Upper lobe of left lung (tissue), 6 donors: Measurements from ENCODE around the gene REEP6. TPM values are rescaled to one million over a fixed set of nuclear protein-coding genes. Genes with fewer than 3 reads are reported as not detected.

ENCODE experiments used
- ATAC-seq, 2 donors: fragments of 200-7000 bp; cut with Tn5 transposase; one replicate each; pipeline ENCODE4 v1.9.1; 2022; ENCODE audit warnings: mild to moderate bottlenecking in 2 of 2, moderate library complexity in 2 of 2; ENCODE audit not compliant: low FRiP score in 2 of 2
- DNase-seq, 2 donors: peaks; one replicate each; pipeline ENCODE4 v3.0.0-alpha.2; 2019 to 2020
- H3K27ac ChIP-seq, 4 donors: fragments of 200-600 bp; sonication (generic); one replicate each; pipeline ENCODE4 v1.5.1; 2016 to 2019
- H3K27me3 ChIP-seq, 4 donors: fragments of 200-600 bp; sonication (generic); one replicate each; pipeline ENCODE4 v1.5.1; 2017 to 2019
- H3K36me3 ChIP-seq, 4 donors: fragments of 200-600 bp; sonication (generic); one replicate each; pipeline ENCODE4 v1.5.1; 2016 to 2019
- H3K4me1 ChIP-seq, 4 donors: fragments of 200-600 bp; sonication (generic); one replicate each; pipeline ENCODE4 v1.5.1; 2018 to 2019
- H3K4me3 ChIP-seq, 4 donors: fragments of 200-600 bp; sonication (generic); one replicate each; pipeline ENCODE4 v1.5.1; 2017 to 2019; ENCODE audit warnings: mild to moderate bottlenecking in 2 of 4, moderate library complexity in 1 of 4
- H3K9me3 ChIP-seq, 4 donors: fragments of 200-600 bp; sonication (generic); one replicate each; pipeline ENCODE4 v1.5.1; 2018 to 2019
- EP300 ChIP-seq, 4 donors: sonication (generic); formaldehyde crosslinking; IDR thresholded peaks; one replicate each; pipeline ENCODE4 v1.5.1; 2017; ENCODE audit warnings: antibody characterized with exemption in 4 of 4, control low read depth in 2 of 4
- POLR2A ChIP-seq, 4 donors: fragments of 450-650 bp; IDR thresholded peaks; one replicate each; pipeline ENCODE4 v1.5.1; 2016 to 2017; ENCODE audit warnings: antibody characterized with exemption in 4 of 4, mild to moderate bottlenecking in 2 of 4
- POLR2AphosphoS5 ChIP-seq, 2 donors: sonication (generic); formaldehyde crosslinking; IDR thresholded peaks; one replicate each; pipeline ENCODE4 v1.5.1; 2017; ENCODE audit warnings: antibody characterized with exemption in 2 of 2
- WGBS, 2 donors: methylation state at CpG; one replicate each; pipeline ENCODE4 v1.1.5; 2017 to 2018; 5-methylcytosine and 5-hydroxymethylcytosine counted together
- total RNA-seq, 6 donors: library from RNA; depleted of rRNA in 4 of 6; stranded (reverse); fragments of >200 nt in 4 of 6; gene quantifications; one replicate each; pipeline versions ENCODE4 v1.1.0 to v1.2.1, GENCODE V29; 2016 to 2021
- TF ChIP-seq, protein P1 (sequence below), 6 experiments: fragments of 450-650 bp in 4 of 6; fragments of 200-600 bp in 2 of 6; sonication (generic) in 2 of 6; IDR thresholded peaks; one replicate each; pipeline ENCODE4 v1.5.1; 2016 to 2019; ENCODE audit warnings: antibody characterized with exemption in 6 of 6
- donor health status: DM: no; HTN: no; CAD: no; lungs with moderate emphysema.
- donor health status: DM: no; HTN: yes; CAD: no; lungs with severe emphysema.

Gene REEP6
- total RNA-seq, 6 donors from 2014 or later = 2.0 to 7.8 (median 3.1) TPM

DNA sequence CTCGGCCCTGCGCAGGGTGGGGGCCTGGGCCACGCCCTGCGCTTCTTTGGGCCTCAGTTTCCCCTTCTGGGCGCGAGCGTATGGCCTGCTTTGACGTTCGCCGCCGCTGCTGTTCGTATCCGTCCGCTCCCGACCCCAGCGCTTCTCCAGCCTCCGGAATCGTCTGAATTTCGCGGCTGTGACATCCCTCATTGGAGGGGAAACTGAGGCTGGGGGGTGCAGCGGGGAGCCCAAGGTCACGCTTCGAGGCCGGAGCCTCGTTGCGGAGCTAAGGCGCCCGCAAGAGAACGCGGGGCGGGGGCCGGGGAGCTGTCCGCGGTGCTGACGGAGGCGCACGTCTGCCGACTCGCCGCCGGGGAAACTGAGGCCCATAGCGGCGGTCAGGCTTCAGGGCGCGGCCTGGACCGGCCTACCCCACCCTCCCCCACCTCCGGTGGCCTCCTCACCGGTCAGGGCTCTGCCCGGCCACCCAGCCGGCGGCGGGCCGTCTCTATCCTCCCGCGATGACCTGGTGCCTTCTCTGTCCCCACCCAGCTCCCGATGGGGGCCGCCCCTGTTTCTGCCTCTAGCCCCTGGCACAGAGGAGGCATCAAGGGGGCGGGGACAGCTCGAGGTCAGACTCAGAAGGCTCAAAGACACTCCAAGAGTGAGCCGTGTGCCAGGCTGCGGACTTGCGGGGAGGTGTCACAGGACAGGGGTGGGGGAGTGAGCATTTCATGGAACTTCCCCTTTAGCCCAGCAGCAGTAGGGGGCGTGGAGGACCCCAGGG is 44.1 kb upstream of the REEP6 start:
- H3K9me3 ChIP-seq = no peaks in the 10 kb centered on the region
- ATAC-seq = no peak
- 3 to 10% methylated on average over 14 to 42 of the region's 63 CpGs for WGBS, 2 donors
- DNase-seq = peak in 1 of 2 donors; percentile 89
- H3K36me3 ChIP-seq = peaks cover 0 to 12% (median 9%) of the 10 kb centered on the region in 4 donors
- H3K27ac ChIP-seq = no peak overlapping the region
- H3K4me1 ChIP-seq = peaks cover 22 to 36% (median 26%) of the 10 kb centered on the region in 4 donors
- H3K27me3 ChIP-seq = peaks cover 3 to 61% (median 42%) of the 10 kb centered on the region in 4 donors
- no peak for TF ChIP-seq EP300 (IDR thresholded peaks at IDR 0.05)
- TF ChIP-seq, protein P1, sequence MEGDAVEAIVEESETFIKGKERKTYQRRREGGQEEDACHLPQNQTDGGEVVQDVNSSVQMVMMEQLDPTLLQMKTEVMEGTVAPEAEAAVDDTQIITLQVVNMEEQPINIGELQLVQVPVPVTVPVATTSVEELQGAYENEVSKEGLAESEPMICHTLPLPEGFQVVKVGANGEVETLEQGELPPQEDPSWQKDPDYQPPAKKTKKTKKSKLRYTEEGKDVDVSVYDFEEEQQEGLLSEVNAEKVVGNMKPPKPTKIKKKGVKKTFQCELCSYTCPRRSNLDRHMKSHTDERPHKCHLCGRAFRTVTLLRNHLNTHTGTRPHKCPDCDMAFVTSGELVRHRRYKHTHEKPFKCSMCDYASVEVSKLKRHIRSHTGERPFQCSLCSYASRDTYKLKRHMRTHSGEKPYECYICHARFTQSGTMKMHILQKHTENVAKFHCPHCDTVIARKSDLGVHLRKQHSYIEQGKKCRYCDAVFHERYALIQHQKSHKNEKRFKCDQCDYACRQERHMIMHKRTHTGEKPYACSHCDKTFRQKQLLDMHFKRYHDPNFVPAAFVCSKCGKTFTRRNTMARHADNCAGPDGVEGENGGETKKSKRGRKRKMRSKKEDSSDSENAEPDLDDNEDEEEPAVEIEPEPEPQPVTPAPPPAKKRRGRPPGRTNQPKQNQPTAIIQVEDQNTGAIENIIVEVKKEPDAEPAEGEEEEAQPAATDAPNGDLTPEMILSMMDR (IDR thresholded peaks at IDR 0.05) = no peak
- no peak for TF ChIP-seq POLR2AphosphoS5 (IDR thresholded peaks at IDR 0.05)
- TF ChIP-seq POLR2A (IDR thresholded peaks at IDR 0.05) = no peak
- peak overlapping the region in 1 of 4 donors; percentile 50 for H3K4me3 ChIP-seq

DNA sequence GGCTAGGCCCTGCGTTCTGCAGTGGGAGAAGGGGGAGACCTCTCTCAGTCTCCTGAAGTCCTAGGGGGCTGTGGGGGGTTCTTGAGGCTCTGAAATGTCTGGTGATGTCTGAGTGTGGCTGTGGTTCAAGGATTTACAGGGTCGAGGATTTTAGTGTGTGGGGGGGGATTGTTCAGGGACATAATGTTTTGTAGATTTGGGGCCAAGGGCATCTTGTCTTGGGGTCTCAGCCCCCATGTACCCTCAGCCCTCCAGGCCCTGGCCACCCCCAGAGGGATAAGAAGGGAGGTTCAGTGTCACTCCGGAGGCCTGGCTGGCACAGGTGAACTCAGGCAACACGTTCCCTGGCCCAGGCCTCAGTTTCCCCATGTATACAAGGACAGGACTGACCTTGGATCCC is 43.5 kb upstream of the REEP6 start:
- Histone ChIP-seq H3K4me1 (peaks cover 22 to 36% (median 26%) of the 10 kb centered on the region in 4 donors), H3K27me3 (peaks cover 3 to 67% (median 48%) of the 10 kb centered on the region in 4 donors), H3K9me3 (no peaks in the 10 kb centered on the region), H3K36me3 (peaks cover 0 to 6% (median 4%) of the 10 kb centered on the region in 4 donors), H3K4me3 (no peak overlapping the region), H3K27ac (no peak overlapping the region)
- ATAC-seq (no peak), DNase-seq (no peak)
- TF ChIP-seq EP300 (IDR thresholded peaks at IDR 0.05) (no peak), POLR2AphosphoS5 (IDR thresholded peaks at IDR 0.05) (no peak), POLR2A (IDR thresholded peaks at IDR 0.05) (no peak)
- TF ChIP-seq, protein P1 (IDR thresholded peaks at IDR 0.05) = no peak
- 12 to 23% methylated on average over 3 to 4 of the region's 4 CpGs for WGBS, 2 donors

DNA sequence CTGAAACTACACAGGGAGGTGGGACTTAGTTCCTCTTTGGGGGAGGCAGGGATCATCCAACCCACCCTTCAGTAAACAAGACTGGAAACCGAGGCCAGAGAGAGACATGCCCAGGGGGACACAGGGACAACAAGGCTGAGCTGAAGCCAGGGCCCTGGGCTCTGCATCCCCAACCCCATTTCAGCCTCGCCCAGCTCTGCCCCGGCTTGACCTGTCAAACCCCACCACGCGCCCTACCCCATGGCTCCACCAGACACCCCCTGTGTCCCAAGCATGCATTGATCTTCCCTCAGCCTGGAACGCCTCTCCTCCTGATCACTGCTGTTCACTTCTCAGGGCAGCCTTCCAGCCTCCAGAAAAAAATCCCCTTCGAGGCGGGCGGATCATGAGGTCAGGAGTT is 43.0 kb upstream of the REEP6 start:
- no peaks in the 10 kb centered on the region for H3K9me3 ChIP-seq
- peaks cover 0 to 2% (median under 1%) of the 10 kb centered on the region in 4 donors for H3K36me3 ChIP-seq
- TF ChIP-seq EP300 (IDR thresholded peaks at IDR 0.05) = no peak
- H3K27me3 ChIP-seq = peaks cover 3 to 71% (median 51%) of the 10 kb centered on the region in 4 donors
- DNase-seq = no peak
- WGBS, 2 donors = 83 to 87% methylated on average over 6 to 9 of the region's 9 CpGs
- no peak for ATAC-seq
- no peak overlapping the region for H3K4me3 ChIP-seq
- H3K27ac ChIP-seq = no peak overlapping the region
- peaks cover 22 to 36% (median 26%) of the 10 kb centered on the region in 4 donors for H3K4me1 ChIP-seq

DNA sequence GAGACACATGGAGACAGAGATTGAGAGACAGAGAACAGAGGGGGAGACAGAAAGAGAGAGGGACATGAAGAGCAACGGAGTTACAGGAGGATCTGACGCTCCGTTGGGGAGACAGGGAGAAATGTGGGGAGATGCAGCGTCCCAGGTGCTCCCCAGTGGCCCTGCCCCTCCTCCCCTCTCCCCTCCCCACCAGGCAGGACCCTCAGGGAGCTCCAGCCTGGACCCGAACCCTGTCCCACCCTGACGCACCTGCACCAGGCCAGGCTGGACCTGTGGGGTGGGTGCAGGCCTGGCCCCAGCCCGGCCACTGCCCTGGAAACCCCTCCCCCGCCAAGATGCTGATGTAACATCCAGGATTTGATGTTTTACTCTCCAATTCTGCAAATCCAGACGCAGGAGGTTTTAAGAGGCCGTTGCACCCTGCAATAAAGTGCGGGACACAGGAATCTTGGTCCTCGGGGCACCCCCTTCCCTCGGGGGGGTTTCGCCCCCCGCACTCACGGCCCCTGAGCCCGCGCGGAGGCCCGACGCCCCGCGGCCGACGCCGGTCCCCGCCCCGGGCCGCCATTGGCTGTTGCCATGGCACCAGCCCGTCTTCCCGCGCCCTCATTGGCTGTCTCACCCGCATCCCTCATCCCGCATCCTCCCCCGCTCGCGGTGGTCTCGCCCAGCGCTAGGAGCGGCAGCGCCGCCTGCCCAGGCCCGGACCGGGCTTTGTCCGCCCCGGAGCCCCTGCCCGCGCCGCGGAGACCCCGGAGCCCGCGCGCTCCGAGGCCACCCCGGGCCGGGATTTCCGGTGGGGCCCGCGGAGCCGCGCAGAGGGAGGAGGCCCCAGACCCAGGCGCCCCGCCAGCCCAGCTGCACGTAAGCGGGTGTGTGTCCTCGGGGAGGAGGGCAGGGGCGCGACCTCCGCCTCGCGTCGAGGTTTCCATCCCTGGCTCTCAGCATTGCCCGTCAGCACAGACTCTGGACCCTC is 41.2 kb upstream of the REEP6 start, which contains the start of gene APC2:
Gene APC2 (plus strand): TSS at position 655 of the 976 bp plus-strand sequence. CDS start 2,881 bp downstream, outside the sequence.
- ATAC-seq (no peak), DNase-seq (peak in 1 of 2 donors; percentile 84)
- no peaks in the 10 kb centered on the region for H3K36me3 ChIP-seq
- H3K27ac ChIP-seq = no peak within 1 kb of the TSS
- TF ChIP-seq, protein P1 (IDR thresholded peaks at IDR 0.05) = no peak
- no peak for TF ChIP-seq POLR2AphosphoS5 (IDR thresholded peaks at IDR 0.05)
- no peak for TF ChIP-seq EP300 (IDR thresholded peaks at IDR 0.05)
- no peak for TF ChIP-seq POLR2A (IDR thresholded peaks at IDR 0.05)
- peaks cover 19 to 40% (median 28%) of the 10 kb centered on the region in 4 donors for H3K4me1 ChIP-seq
- H3K9me3 ChIP-seq = no peaks in the 10 kb centered on the region
- H3K4me3 ChIP-seq = no peak within 1 kb of the TSS
- peaks cover 3 to 80% (median 55%) of the 10 kb centered on the region in 4 donors for H3K27me3 ChIP-seq
- 7 to 29% methylated on average over 6 to 39 of the region's 74 CpGs for WGBS, 2 donors
